Measurements from ENCODE around the gene FCGR3A.
"Not testable (repeated sequence)": the region's sequence is repeated elsewhere in the genome, so short reads cannot be mapped to it uniquely, and the experiment has no call there.

The FCGR3A gene

GRCh38 chr1:161530671-161531641 lies 18.7 kb downstream of the FCGR3A start:
- peak; percentile 69 for DNase-seq (ENCODE audit: low read depth, low spot score)

GRCh38 chr1:161530158-161530557 lies 19.5 kb downstream of the FCGR3A start:
- not testable (repeated sequence) for DNase-seq (ENCODE audit: low read depth, low spot score)

GRCh38 chr1:161529463-161530104 lies 20.0 kb downstream of the FCGR3A start:
- DNase-seq (ENCODE audit: low read depth, low spot score), result not testable (repeated sequence)

- DNase-seq (ENCODE audit: low read depth, low spot score), result not testable (repeated sequence)
Observed at GRCh38 chr1:161528550-161528949, 21.1 kb downstream of the FCGR3A start.

- DNase-seq (ENCODE audit: low read depth, low spot score), result not testable (repeated sequence)
Observed at GRCh38 chr1:161525918-161526317, 23.7 kb downstream of the FCGR3A start.

- DNase-seq (ENCODE audit: low read depth, low spot score), result not testable (repeated sequence)
Observed at GRCh38 chr1:161525321-161525720, 24.3 kb downstream of the FCGR3A start.

- DNase-seq (ENCODE audit: low read depth, low spot score), result not testable (repeated sequence)
Observed at GRCh38 chr1:161524742-161525291, 24.8 kb downstream of the FCGR3A start.

GRCh38 chr1:161523817-161524741 lies 25.5 kb downstream of the FCGR3A start, which contains the start of gene HSPA6:
Gene HSPA6, plus strand, starts transcription at chr1:161524540. Its CDS starts 119 bp downstream, at chr1:161524659.
- peak; percentile 37 for DNase-seq (ENCODE audit: low read depth, low spot score)

- not testable (repeated sequence) for DNase-seq (ENCODE audit: low read depth, low spot score)
Observed at GRCh38 chr1:161523041-161523816, 26.4 kb downstream of the FCGR3A start.

GRCh38 chr1:161513953-161514352 lies 35.7 kb downstream of the FCGR3A start:
- not testable (repeated sequence) for DNase-seq (ENCODE audit: low read depth, low spot score)

GRCh38 chr1:161513448-161513780 lies 36.2 kb downstream of the FCGR3A start:
- DNase-seq (ENCODE audit: low read depth, low spot score), result not testable (repeated sequence)

GRCh38 chr1:161512636-161513447 lies 36.8 kb downstream of the FCGR3A start:
- not testable (repeated sequence) for DNase-seq (ENCODE audit: low read depth, low spot score)

GRCh38 chr1:161511756-161512060 lies 37.9 kb downstream of the FCGR3A start:
- DNase-seq (ENCODE audit: low read depth, low spot score), result no peak

- DNase-seq (ENCODE audit: low read depth, low spot score), result no peak
Observed at GRCh38 chr1:161511018-161511755, 38.4 kb downstream of the FCGR3A start.

GRCh38 chr1:161510477-161510876 lies 39.1 kb downstream of the FCGR3A start:
- no peak for DNase-seq (ENCODE audit: low read depth, low spot score)

- DNase-seq (ENCODE audit: low read depth, low spot score), result no peak
Observed at GRCh38 chr1:161506336-161507223, 43.0 kb downstream of the FCGR3A start.

GRCh38 chr1:161505686-161506085 lies 43.9 kb downstream of the FCGR3A start:
- DNase-seq (ENCODE audit: low read depth, low spot score), result no peak

GRCh38 chr1:161503394-161503748 lies 46.2 kb downstream of the FCGR3A start:
- no peak for DNase-seq (ENCODE audit: low read depth, low spot score)

Data from smooth muscle cell of the brain vasculature (primary cell).